ENCODE measurements around the gene FXN.

The FXN gene

DNA sequence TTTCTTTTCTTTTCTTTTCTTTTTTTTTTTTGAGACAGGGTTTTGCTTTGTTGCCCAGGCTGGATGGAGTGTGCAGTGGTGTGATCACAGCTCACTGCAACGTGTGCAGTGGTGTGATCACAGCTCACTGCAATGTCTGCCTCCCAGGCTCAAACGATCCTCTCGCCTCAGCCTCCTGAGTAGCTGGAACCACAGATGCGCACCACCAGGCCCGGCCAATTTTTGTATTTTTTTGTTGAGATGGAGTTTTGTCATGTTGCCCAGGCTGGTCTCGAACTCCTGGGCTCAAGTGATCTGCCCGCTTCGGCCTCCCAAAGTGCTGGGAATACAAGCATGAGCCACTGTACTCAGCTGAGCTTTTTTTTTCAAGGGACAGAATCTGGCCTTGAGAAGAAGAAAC lies 101.8 kb downstream of the FXN start:
- Histone ChIP-seq H3K36me3 (ENCODE audit: control insufficient read depth, insufficient read depth, low read length) (peaks cover 3% of the 10 kb centered on the region), H3K27ac (ENCODE audit: low read depth, low read length, severe bottlenecking) (no peak overlapping the region), H3K4me1 (ENCODE audit: control insufficient read depth, insufficient read depth, low read length, poor library complexity, severe bottlenecking) (peaks cover under 1% of the 10 kb centered on the region), H3K4me3 (ENCODE audit: extremely low read depth, insufficient read depth, low read length, poor library complexity, severe bottlenecking) (no peak overlapping the region), H3K9me3 (ENCODE audit: control insufficient read depth, low read length) (no peaks in the 10 kb centered on the region)
- 93 to 98% methylated on average over 6 to 8 of the region's 8 CpGs for WGBS, 2 experiments (ENCODE audit: insufficient coverage in 2 of 2)

DNA sequence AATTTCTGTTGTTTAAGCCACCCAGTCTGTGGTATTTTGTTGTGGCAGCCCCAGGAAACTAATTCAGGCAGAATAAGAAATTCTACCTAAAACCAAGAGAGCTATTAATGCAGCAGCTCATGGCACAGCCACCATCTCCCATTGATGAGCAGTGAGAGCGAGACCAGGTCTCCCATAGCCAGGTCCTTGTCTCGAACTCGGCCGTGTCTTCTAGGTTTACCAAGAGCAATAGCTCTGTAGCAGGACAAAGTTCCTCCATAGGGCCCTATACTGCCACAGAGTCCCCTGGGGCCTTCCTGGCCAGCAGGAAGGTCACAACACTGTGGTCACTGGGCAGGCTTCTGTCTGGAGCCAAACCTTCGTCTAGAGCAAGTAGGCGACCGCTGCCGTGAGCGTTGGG lies 104.0 kb downstream of the FXN start:
- H3K4me1 ChIP-seq (ENCODE audit: control insufficient read depth, insufficient read depth, low read length, poor library complexity, severe bottlenecking), result no peaks in the 10 kb centered on the region
- no peak overlapping the region for H3K4me3 ChIP-seq (ENCODE audit: extremely low read depth, insufficient read depth, low read length, poor library complexity, severe bottlenecking)
- 88 to 91% methylated on average over 9 of the region's 9 CpGs for WGBS, 2 experiments (ENCODE audit: insufficient coverage in 2 of 2)
- H3K9me3 ChIP-seq (ENCODE audit: control insufficient read depth, low read length), result no peaks in the 10 kb centered on the region
- no peak overlapping the region for H3K27ac ChIP-seq (ENCODE audit: low read depth, low read length, severe bottlenecking)
- H3K36me3 ChIP-seq (ENCODE audit: control insufficient read depth, insufficient read depth, low read length), result peaks cover under 1% of the 10 kb centered on the region

DNA sequence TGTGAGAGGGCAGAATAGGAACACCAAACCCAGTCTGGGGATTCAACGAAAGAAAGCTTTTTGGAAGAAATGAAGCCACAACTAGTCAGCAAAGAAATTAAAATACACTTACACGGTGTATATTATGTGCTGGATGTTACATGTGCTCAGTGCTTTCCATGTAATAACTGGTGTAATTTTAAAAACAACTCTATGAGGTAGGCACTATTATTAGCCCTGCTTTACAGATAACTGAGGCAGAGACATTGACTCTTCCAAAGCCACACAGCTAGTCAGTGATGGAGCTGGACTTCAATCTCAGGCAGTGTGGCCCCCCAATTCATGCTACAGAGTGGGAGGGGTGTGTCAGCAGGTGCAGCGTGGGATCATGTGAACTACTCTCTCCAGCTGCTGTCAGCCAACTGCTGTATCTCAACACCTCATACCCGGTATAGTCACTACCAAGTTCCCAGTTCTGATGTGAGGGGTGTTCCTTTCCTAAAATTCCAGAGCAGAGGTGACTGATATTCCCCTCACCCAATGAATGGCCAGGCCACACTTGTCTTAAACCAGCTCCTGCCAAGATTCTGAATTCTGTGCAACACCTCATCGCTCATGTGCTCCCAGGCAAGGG lies 104.7 kb downstream of the FXN start:
- Histone ChIP-seq H3K9me3 (ENCODE audit: control insufficient read depth, low read length) (no peaks in the 10 kb centered on the region), H3K4me3 (ENCODE audit: extremely low read depth, insufficient read depth, low read length, poor library complexity, severe bottlenecking) (no peak overlapping the region), H3K36me3 (ENCODE audit: control insufficient read depth, insufficient read depth, low read length) (no peaks in the 10 kb centered on the region), H3K27ac (ENCODE audit: low read depth, low read length, severe bottlenecking) (no peak overlapping the region), H3K4me1 (ENCODE audit: control insufficient read depth, insufficient read depth, low read length, poor library complexity, severe bottlenecking) (no peaks in the 10 kb centered on the region)
- WGBS, 2 experiments (ENCODE audit: insufficient coverage in 2 of 2), result 100% methylated on average over 1 to 2 of the region's 5 CpGs

DNA sequence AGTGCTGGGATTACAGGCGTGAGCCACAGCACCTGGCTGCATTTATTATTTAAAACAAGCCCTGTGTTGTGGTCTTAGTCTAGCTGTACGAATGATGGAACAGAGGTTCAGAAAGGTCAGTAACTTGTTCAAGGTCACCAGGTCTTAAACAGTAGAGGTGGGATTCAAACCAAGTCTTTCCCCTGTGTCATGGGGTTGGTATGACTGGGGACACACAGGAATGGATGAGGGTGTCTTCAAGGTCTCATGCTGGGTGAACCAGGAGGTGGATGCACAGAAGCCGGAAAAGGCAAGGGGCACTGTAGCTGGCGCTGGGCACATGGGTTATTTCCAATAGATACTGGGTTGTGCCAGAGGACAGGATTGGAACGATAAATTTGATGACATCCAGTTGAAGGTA lies 106.3 kb downstream of the FXN start:
- Histone ChIP-seq H3K9me3 (ENCODE audit: control insufficient read depth, low read length) (no peaks in the 10 kb centered on the region), H3K4me1 (ENCODE audit: control insufficient read depth, insufficient read depth, low read length, poor library complexity, severe bottlenecking) (no peaks in the 10 kb centered on the region), H3K4me3 (ENCODE audit: extremely low read depth, insufficient read depth, low read length, poor library complexity, severe bottlenecking) (no peak overlapping the region), H3K27ac (ENCODE audit: low read depth, low read length, severe bottlenecking) (no peak overlapping the region), H3K36me3 (ENCODE audit: control insufficient read depth, insufficient read depth, low read length) (no peaks in the 10 kb centered on the region)
- 94 to 96% methylated on average over 5 of the region's 5 CpGs for WGBS, 2 experiments (ENCODE audit: insufficient coverage in 2 of 2)

DNA sequence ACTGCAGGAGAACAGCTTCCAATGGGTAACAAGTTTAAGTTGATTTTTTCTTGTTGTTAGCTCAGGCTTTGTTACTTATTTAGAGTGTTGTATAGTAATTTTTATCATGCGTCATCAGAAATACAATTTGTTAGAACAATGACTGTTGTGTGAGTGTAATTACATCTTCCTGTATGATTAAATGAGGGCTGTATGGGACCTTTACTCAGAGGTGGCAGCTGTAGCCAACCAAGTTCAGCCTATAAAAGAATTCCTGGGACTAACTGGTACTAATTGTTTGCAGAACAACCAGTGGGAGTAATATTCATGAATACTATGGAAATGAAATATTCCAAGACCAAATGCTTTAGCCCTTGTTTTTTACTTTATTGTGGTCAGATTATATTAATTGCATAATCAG lies 107.7 kb downstream of the FXN start:
- Histone ChIP-seq H3K9me3 (ENCODE audit: control insufficient read depth, low read length) (no peaks in the 10 kb centered on the region), H3K4me1 (ENCODE audit: control insufficient read depth, insufficient read depth, low read length, poor library complexity, severe bottlenecking) (no peaks in the 10 kb centered on the region), H3K36me3 (ENCODE audit: control insufficient read depth, insufficient read depth, low read length) (no peaks in the 10 kb centered on the region), H3K4me3 (ENCODE audit: extremely low read depth, insufficient read depth, low read length, poor library complexity, severe bottlenecking) (no peak overlapping the region), H3K27ac (ENCODE audit: low read depth, low read length, severe bottlenecking) (no peak overlapping the region)
- WGBS, 2 experiments (ENCODE audit: insufficient coverage in 2 of 2), result 100% methylated on average over 1 of the region's 1 CpG

DNA sequence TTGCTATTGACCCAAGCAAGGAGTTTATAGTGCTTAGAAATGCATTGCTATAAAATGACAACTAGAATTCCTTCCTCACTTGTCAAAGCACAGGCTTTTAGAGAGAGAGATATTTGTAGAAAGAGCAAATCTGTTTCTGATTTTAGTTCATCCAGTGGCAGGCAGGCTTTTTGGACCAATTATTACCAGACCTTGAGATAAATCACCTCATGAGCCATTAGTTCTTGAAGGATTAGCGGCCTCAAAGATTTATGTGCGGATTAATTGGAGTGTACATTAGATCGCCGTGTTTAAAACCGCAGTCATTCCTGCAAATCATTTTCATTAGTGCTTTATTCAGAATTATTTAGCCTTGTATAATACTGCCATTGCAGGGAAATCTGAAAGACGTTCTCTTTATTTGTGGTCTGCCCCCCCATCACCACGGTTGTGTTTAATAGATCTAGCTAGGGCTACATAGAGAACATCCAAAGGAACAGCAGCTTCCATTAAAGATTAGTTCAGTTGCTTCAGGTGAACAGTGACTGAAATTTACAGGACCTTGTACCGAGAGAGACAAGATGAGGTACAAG lies 109.7 kb downstream of the FXN start:
- Histone ChIP-seq H3K4me1 (ENCODE audit: control insufficient read depth, insufficient read depth, low read length, poor library complexity, severe bottlenecking) (no peaks in the 10 kb centered on the region), H3K4me3 (ENCODE audit: extremely low read depth, insufficient read depth, low read length, poor library complexity, severe bottlenecking) (no peak overlapping the region), H3K27ac (ENCODE audit: low read depth, low read length, severe bottlenecking) (no peak overlapping the region), H3K9me3 (ENCODE audit: control insufficient read depth, low read length) (no peaks in the 10 kb centered on the region), H3K36me3 (ENCODE audit: control insufficient read depth, insufficient read depth, low read length) (no peaks in the 10 kb centered on the region)
- WGBS, 2 experiments (ENCODE audit: insufficient coverage in 2 of 2), result 82 to 92% methylated on average over 2 of the region's 8 CpGs

DNA sequence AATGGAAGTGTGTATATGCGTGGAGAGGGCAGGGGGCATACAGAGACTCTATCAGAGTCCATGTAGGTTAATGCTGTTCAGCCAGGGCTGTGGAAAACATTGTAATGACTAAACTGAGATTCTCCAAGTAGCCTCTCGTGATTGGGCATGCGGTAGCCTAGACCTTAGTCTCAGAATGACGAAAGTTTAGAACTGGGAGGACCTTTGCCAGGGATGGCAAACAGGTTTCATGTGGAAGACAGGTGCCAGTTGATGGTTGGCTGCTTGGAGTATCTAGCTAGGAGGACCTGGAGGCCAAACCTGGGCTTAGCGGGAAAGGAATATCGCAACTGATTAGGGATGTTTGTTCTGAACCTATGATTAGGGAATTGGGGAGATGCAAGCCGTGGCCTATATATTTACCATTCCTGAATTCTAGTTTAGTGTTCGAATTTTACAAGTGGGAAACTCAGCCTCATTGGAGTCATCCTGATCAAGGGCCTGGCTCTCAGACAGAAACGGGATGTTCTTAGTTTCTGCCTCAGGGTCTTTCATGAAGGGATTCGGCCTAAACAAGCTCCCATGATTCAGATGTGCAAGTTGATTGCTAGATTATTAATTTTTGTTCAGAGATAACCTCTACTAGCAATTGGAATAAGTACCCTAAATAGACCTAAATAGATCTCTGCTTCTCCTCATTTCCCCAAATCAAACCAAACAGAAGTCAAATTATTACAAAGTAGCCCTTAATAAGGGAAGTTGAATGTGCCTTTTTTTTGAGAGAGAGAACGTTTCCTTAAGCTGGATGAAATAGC lies 111.7 kb downstream of the FXN start:
- H3K4me3 ChIP-seq (ENCODE audit: extremely low read depth, insufficient read depth, low read length, poor library complexity, severe bottlenecking), result no peak overlapping the region
- no peak overlapping the region for H3K27ac ChIP-seq (ENCODE audit: low read depth, low read length, severe bottlenecking)
- no peaks in the 10 kb centered on the region for H3K9me3 ChIP-seq (ENCODE audit: control insufficient read depth, low read length)
- H3K36me3 ChIP-seq (ENCODE audit: control insufficient read depth, insufficient read depth, low read length), result no peaks in the 10 kb centered on the region
- WGBS, 2 experiments (ENCODE audit: insufficient coverage in 2 of 2), result 94 to 98% methylated on average over 6 to 9 of the region's 11 CpGs
- H3K4me1 ChIP-seq (ENCODE audit: control insufficient read depth, insufficient read depth, low read length, poor library complexity, severe bottlenecking), result no peaks in the 10 kb centered on the region

DNA sequence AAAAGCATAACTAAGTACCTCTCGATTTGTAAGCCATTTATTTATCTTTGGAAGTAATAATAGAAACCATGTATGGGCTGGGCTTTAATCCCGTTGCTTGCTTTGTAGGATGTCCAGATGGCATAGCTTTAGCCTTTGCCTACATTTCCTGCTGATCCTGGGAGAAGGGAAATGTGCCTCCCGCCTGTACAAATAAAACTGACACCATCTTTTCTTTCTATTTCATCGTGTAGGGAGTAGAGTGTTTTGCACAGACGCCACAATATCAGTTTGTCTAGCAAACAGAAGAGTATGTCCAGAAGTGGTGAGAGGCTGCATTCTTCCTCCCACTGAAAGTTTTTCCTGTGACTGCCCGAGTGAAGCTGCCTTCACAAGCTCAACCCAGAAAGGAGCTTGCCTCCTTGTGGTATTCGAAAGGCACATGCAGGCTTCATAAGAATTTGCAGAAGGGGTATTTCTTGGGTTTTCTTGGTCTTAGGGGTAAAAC lies 113.8 kb downstream of the FXN start:
- Histone ChIP-seq H3K36me3 (ENCODE audit: control insufficient read depth, insufficient read depth, low read length) (no peaks in the 10 kb centered on the region), H3K4me3 (ENCODE audit: extremely low read depth, insufficient read depth, low read length, poor library complexity, severe bottlenecking) (no peak overlapping the region), H3K9me3 (ENCODE audit: control insufficient read depth, low read length) (no peaks in the 10 kb centered on the region), H3K27ac (ENCODE audit: low read depth, low read length, severe bottlenecking) (no peak overlapping the region), H3K4me1 (ENCODE audit: control insufficient read depth, insufficient read depth, low read length, poor library complexity, severe bottlenecking) (no peaks in the 10 kb centered on the region)
- WGBS, 2 experiments (ENCODE audit: insufficient coverage in 2 of 2), result 70 to 100% methylated on average over 2 to 3 of the region's 7 CpGs
